ENCODE results near the gene OR2M3.
"Not testable (repeated sequence)": the region's sequence is repeated elsewhere in the genome, so short reads cannot be mapped to it uniquely, and the experiment has no call there.

The OR2M3 gene

GRCh38 chr1:248196965-248197364, at the start of gene OR2M3:
Gene OR2M3, plus strand, starts transcription at chr1:248197265. Its CDS starts 5,803 bp downstream, at chr1:248203068.
- no peak for DNase-seq

- no peak for DNase-seq
Measured at GRCh38 chr1:248152056-248152827, 44.8 kb upstream of the OR2M3 start.

- no peak for DNase-seq
Measured at GRCh38 chr1:248155927-248156326, 41.1 kb upstream of the OR2M3 start.

- no peak for DNase-seq
Measured at GRCh38 chr1:248158758-248159157, 38.3 kb upstream of the OR2M3 start.

- no peak for DNase-seq
Measured at GRCh38 chr1:248164031-248164430, 33.0 kb upstream of the OR2M3 start.

GRCh38 chr1:248165186-248165585, 31.9 kb upstream of the OR2M3 start:
- no peak for DNase-seq

GRCh38 chr1:248174521-248174920, 22.5 kb upstream of the OR2M3 start, which contains the start of gene OR2M2:
Gene OR2M2, plus strand, starts transcription at chr1:248174821. Its CDS starts 5,165 bp downstream, at chr1:248179986.
- no peak for DNase-seq

- DNase-seq: no peak
Measured at GRCh38 chr1:248183996-248184395, 13.1 kb upstream of the OR2M3 start.

- DNase-seq: no peak
Measured at GRCh38 chr1:248187363-248187762, 9.7 kb upstream of the OR2M3 start.

- no peak for DNase-seq
Measured at GRCh38 chr1:248189026-248189425, 8.0 kb upstream of the OR2M3 start.

GRCh38 chr1:248194117-248194516, 2.9 kb upstream of the OR2M3 start:
- DNase-seq: no peak

GRCh38 chr1:248215880-248216279, 18.8 kb downstream of the OR2M3 start:
- no peak for DNase-seq

- DNase-seq: no peak
Measured at GRCh38 chr1:248225537-248225936, 28.5 kb downstream of the OR2M3 start.

- DNase-seq: no peak
Measured at GRCh38 chr1:248229360-248229908, 32.4 kb downstream of the OR2M3 start.

GRCh38 chr1:248231117-248231516, 34.1 kb downstream of the OR2M3 start, which contains the start of gene OR2M4:
Gene OR2M4, plus strand, starts transcription at chr1:248231417. Its CDS starts 7,512 bp downstream, at chr1:248238929.
- DNase-seq: no peak

- DNase-seq: no peak
Measured at GRCh38 chr1:248239478-248239877, 42.4 kb downstream of the OR2M3 start.

GRCh38 chr1:248243204-248243603, 46.1 kb downstream of the OR2M3 start:
- peak; percentile 41 for DNase-seq

GRCh38 chr1:248259309-248259708, 62.2 kb downstream of the OR2M3 start:
- DNase-seq: not testable (repeated sequence)

All from NCI-H510A treated with DMSO at 0.1 percent for 48 hours (cell line).